ENCODE results near the gene MRPL4. TPM values are rescaled to one million over a fixed set of nuclear protein-coding genes. Genes with fewer than 3 reads are reported as not detected.
A peak's percentile ranks its signal among the peaks of the same experiment; 100 is the strongest.

Gene MRPL4
- total RNA-seq, 2 experiments from 2014 or later = 148 to 155 TPM

GRCh38 chr19:10292789-10293636 lies 41.0 kb downstream of the MRPL4 start:
- ChIA-PET CTCF (ENCODE audit: unreplicated experiment) (interaction anchor here (0.6 kb wide), 1 partner anchor 200 kb away, joined by 4 read pairs; no protein-coding TSS in a partner anchor), POLR2A (no interaction called here)
- no peak for TF ChIP-seq EZH2phosphoT487 (IDR thresholded peaks at IDR 0.05; ENCODE audit: borderline replicate concordance, low read depth, low read length)
- TF ChIP-seq, protein P1, sequence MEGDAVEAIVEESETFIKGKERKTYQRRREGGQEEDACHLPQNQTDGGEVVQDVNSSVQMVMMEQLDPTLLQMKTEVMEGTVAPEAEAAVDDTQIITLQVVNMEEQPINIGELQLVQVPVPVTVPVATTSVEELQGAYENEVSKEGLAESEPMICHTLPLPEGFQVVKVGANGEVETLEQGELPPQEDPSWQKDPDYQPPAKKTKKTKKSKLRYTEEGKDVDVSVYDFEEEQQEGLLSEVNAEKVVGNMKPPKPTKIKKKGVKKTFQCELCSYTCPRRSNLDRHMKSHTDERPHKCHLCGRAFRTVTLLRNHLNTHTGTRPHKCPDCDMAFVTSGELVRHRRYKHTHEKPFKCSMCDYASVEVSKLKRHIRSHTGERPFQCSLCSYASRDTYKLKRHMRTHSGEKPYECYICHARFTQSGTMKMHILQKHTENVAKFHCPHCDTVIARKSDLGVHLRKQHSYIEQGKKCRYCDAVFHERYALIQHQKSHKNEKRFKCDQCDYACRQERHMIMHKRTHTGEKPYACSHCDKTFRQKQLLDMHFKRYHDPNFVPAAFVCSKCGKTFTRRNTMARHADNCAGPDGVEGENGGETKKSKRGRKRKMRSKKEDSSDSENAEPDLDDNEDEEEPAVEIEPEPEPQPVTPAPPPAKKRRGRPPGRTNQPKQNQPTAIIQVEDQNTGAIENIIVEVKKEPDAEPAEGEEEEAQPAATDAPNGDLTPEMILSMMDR (conservative IDR thresholded peaks at IDR 0.05; ENCODE audit: low read length) = no peak
- no peak overlapping the region for H3K27ac ChIP-seq (ENCODE audit: low read depth, low read length, poor library complexity, severe bottlenecking)
- H3K4me3 ChIP-seq (ENCODE audit: low read depth, low read length, poor library complexity, severe bottlenecking) = peak overlapping the region; percentile 68
- H3K4me1 ChIP-seq (ENCODE audit: insufficient read depth, low read length, poor library complexity, severe bottlenecking) = peaks cover 53% of the 10 kb centered on the region
- intact Hi-C loops (cut with micrococcal nuclease; ENCODE audit: unreplicated experiment) = no loop called here
- H3K79me2 ChIP-seq (ENCODE audit: insufficient read depth, low read depth, low read length) = no peaks in the 10 kb centered on the region
- BruUV-seq (replicated peaks) = no TSS peak
- no peaks in the 10 kb centered on the region for H3K9me3 ChIP-seq (ENCODE audit: low read length)
- no peaks in the 10 kb centered on the region for H4K20me1 ChIP-seq (ENCODE audit: insufficient read depth, low read length)
- no peak overlapping the region for H2AFZ ChIP-seq (ENCODE audit: low read length)
- H3K9me2 ChIP-seq (ENCODE audit: insufficient read depth, low read length) = no peaks in the 10 kb centered on the region
- peak overlapping the region; percentile 83 for H3K4me2 ChIP-seq (ENCODE audit: low read length)
- DNase-seq (ENCODE audit: low spot score) = no peak
- H3K36me3 ChIP-seq (ENCODE audit: insufficient read depth, low read length) = no peaks in the 10 kb centered on the region

DNA sequence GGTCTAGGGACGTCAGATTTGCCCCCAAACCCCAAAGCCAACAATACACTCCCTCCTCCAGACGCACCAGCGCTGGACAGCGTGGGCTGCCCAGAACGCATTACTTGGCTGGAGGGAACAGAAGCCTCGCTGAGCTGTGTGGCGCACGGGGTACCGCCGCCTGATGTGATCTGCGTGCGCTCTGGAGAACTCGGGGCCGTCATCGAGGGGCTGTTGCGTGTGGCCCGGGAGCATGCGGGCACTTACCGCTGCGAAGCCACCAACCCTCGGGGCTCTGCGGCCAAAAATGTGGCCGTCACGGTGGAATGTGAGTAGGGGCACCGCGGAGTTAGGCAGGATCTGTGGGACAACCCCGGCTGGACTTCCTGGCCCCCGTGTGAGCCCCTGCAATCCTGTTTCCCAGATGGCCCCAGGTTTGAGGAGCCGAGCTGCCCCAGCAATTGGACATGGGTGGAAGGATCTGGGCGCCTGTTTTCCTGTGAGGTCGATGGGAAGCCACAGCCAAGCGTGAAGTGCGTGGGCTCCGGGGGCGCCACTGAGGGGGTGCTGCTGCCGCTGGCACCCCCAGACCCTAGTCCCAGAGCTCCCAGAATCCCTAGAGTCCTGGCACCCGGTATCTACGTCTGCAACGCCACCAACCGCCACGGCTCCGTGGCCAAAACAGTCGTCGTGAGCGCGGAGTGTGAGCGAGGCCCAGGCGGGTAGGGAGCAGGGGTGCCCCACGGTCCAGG lies 41.8 kb downstream of the MRPL4 start:
- CTCF ChIA-PET (ENCODE audit: unreplicated experiment) = no interaction called here
- H3K4me2 ChIP-seq (ENCODE audit: low read length) = no peak overlapping the region
- POLR2A ChIA-PET = no interaction called here
- no peak overlapping the region for H3K4me3 ChIP-seq (ENCODE audit: low read depth, low read length, poor library complexity, severe bottlenecking)
- no peaks in the 10 kb centered on the region for H3K9me2 ChIP-seq (ENCODE audit: insufficient read depth, low read length)
- H3K36me3 ChIP-seq (ENCODE audit: insufficient read depth, low read length) = no peaks in the 10 kb centered on the region
- H3K9me3 ChIP-seq (ENCODE audit: low read length) = no peaks in the 10 kb centered on the region
- TF ChIP-seq, protein P1 (conservative IDR thresholded peaks at IDR 0.05; ENCODE audit: low read length) = no peak
- no peak for TF ChIP-seq EZH2phosphoT487 (IDR thresholded peaks at IDR 0.05; ENCODE audit: borderline replicate concordance, low read depth, low read length)
- peaks cover 47% of the 10 kb centered on the region for H3K4me1 ChIP-seq (ENCODE audit: insufficient read depth, low read length, poor library complexity, severe bottlenecking)
- BruUV-seq (replicated peaks) = no TSS peak
- intact Hi-C loops (cut with micrococcal nuclease; ENCODE audit: unreplicated experiment) = no loop called here
- H3K79me2 ChIP-seq (ENCODE audit: insufficient read depth, low read depth, low read length) = no peaks in the 10 kb centered on the region
- H3K27ac ChIP-seq (ENCODE audit: low read depth, low read length, poor library complexity, severe bottlenecking) = no peak overlapping the region
- H4K20me1 ChIP-seq (ENCODE audit: insufficient read depth, low read length) = no peaks in the 10 kb centered on the region
- DNase-seq (ENCODE audit: low spot score) = no peak
- H2AFZ ChIP-seq (ENCODE audit: low read length) = no peak overlapping the region

DNA sequence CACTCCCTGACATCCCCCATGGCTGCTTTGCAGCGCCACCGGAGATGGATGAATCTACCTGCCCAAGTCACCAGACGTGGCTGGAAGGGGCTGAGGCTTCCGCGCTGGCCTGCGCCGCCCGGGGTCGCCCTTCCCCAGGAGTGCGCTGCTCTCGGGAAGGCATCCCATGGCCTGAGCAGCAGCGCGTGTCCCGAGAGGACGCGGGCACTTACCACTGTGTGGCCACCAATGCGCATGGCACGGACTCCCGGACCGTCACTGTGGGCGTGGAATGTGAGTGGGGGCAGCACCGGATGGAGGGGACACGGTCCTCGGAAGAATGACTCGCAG lies 42.3 kb downstream of the MRPL4 start:
- H4K20me1 ChIP-seq (ENCODE audit: insufficient read depth, low read length) = no peaks in the 10 kb centered on the region
- no peaks in the 10 kb centered on the region for H3K36me3 ChIP-seq (ENCODE audit: insufficient read depth, low read length)
- no TSS peak for BruUV-seq (replicated peaks)
- H3K79me2 ChIP-seq (ENCODE audit: insufficient read depth, low read depth, low read length) = no peaks in the 10 kb centered on the region
- intact Hi-C loops (cut with micrococcal nuclease; ENCODE audit: unreplicated experiment) = no loop called here
- peaks cover 41% of the 10 kb centered on the region for H3K4me1 ChIP-seq (ENCODE audit: insufficient read depth, low read length, poor library complexity, severe bottlenecking)
- TF ChIP-seq EZH2phosphoT487 (IDR thresholded peaks at IDR 0.05; ENCODE audit: borderline replicate concordance, low read depth, low read length) = no peak
- TF ChIP-seq, protein P1 (conservative IDR thresholded peaks at IDR 0.05; ENCODE audit: low read length) = no peak
- no peak overlapping the region for H3K4me3 ChIP-seq (ENCODE audit: low read depth, low read length, poor library complexity, severe bottlenecking)
- H3K4me2 ChIP-seq (ENCODE audit: low read length) = no peak overlapping the region
- H2AFZ ChIP-seq (ENCODE audit: low read length) = no peak overlapping the region
- no peaks in the 10 kb centered on the region for H3K9me3 ChIP-seq (ENCODE audit: low read length)
- H3K27ac ChIP-seq (ENCODE audit: low read depth, low read length, poor library complexity, severe bottlenecking) = no peak overlapping the region
- ChIA-PET POLR2A (no interaction called here), CTCF (ENCODE audit: unreplicated experiment) (no interaction called here)
- no peaks in the 10 kb centered on the region for H3K9me2 ChIP-seq (ENCODE audit: insufficient read depth, low read length)
- DNase-seq (ENCODE audit: low spot score) = no peak
